H1 (cell line): ENCODE measurements around the gene CASZ1. TPM values are rescaled to one million over a fixed set of nuclear protein-coding genes. Genes with fewer than 3 reads are reported as not detected.

ENCODE experiments used
- CTCF ChIA-PET: fragments of 300-600 bp; sonication (Branson Sonifier 250); formaldehyde crosslinking; loops from one replicate; lab custom pipeline; 2021; ENCODE audit not compliant: partially characterized antibody; lab: Charles Lee
- POLR2A ChIA-PET: fragments of 300-600 bp; sonication (Branson Sonifier 250); formaldehyde crosslinking; loops from one replicate; lab custom pipeline; 2021; ENCODE audit warnings: inconsistent platforms; ENCODE audit not compliant: partially characterized antibody; lab: Charles Lee
- DNase-seq, 2 experiments: peaks; one replicate each; pipeline versions ENCODE4 v3.0.0 to v3.0.0-alpha.2; 2010 to 2022; ENCODE audit warnings: low spot score in 2 of 2, low read depth in 1 of 2, mixed read lengths in 1 of 2
- FAIRE-seq: peaks from 2 replicates; lab custom pipeline; 2011; peaks lifted over from hg19 to GRCh38; lab: Jason Lieb, UNC
- H2AFZ ChIP-seq: 2 replicates; pipeline ENCODE4 v1.8.1; 2012; ENCODE audit warnings: low read length, inconsistent platforms
- H2AK5ac ChIP-seq: 2 replicates; pipeline ENCODE4 v1.6.1; 2013; ENCODE audit warnings: low read depth, low read length
- H2BK120ac ChIP-seq: replicated peaks from 2 replicates; pipeline ENCODE3; 2013; ENCODE audit warnings: low read depth, low read length, inconsistent platforms
- H2BK12ac ChIP-seq: 2 replicates; pipeline ENCODE4 v1.6.1; 2013; ENCODE audit warnings: low read depth, low read length
- H2BK15ac ChIP-seq: 2 replicates; pipeline ENCODE4 v1.6.1; 2013; ENCODE audit warnings: low read length
- H2BK20ac ChIP-seq: 2 replicates; pipeline ENCODE4 v1.6.1; 2013; ENCODE audit warnings: low read length
- H2BK5ac ChIP-seq: 2 replicates; pipeline ENCODE4 v1.6.1; 2013; ENCODE audit warnings: low read depth, low read length
- H3K14ac ChIP-seq: 2 replicates; pipeline ENCODE4 v1.6.1; 2013; ENCODE audit warnings: inconsistent platforms; ENCODE audit not compliant: insufficient read length
- H3K18ac ChIP-seq: 2 replicates; pipeline ENCODE4 v1.6.1; 2013; ENCODE audit warnings: low read length; ENCODE audit errors: extremely low read depth
- H3K23ac ChIP-seq: 2 replicates; pipeline ENCODE4 v1.6.1; 2013; ENCODE audit warnings: inconsistent platforms; ENCODE audit not compliant: insufficient read length
- H3K23me2 ChIP-seq: 2 replicates; pipeline ENCODE4 v1.6.1; 2013; ENCODE audit warnings: low read depth, low read length
- H3K27ac ChIP-seq: 2 replicates; pipeline ENCODE4 v1.6.1; 2011; ENCODE audit warnings: low read depth, low read length, inconsistent platforms
- H3K27me3 ChIP-seq, 4 experiments: replicated peaks in 1 of 4; 1 replicate in 1 of 4; 2 replicates in 3 of 4; pipeline versions ENCODE4 v1.6.1 to v1.8.1; 2011 to 2013; ENCODE audit warnings: low read length in 3 of 4, mild to moderate bottlenecking in 3 of 4, inconsistent platforms in 2 of 4, mixed read lengths in 2 of 4, moderate library complexity in 1 of 4; ENCODE audit not compliant: control insufficient read depth in 3 of 4, insufficient read depth in 3 of 4; ENCODE audit errors: extremely low read depth in 1 of 4
- H3K36me3 ChIP-seq, 4 experiments: 2 replicates each; pipeline versions ENCODE4 v1.6.1 to v1.8.1; 2011 to 2013; ENCODE audit warnings: mild to moderate bottlenecking in 4 of 4, low read length in 3 of 4, moderate library complexity in 2 of 4, control low read depth in 1 of 4, inconsistent platforms in 1 of 4; ENCODE audit not compliant: insufficient read depth in 4 of 4, control insufficient read depth in 2 of 4
- H3K4ac ChIP-seq: replicated peaks from 2 replicates; pipeline ENCODE3; 2013; ENCODE audit warnings: low read length, low read depth, mixed read lengths, inconsistent platforms; ENCODE audit not compliant: insufficient read length
- H3K4me1 ChIP-seq, 4 experiments: replicated peaks in 1 of 4; 1 replicate in 1 of 4; 2 replicates in 3 of 4; pipeline versions ENCODE4 v1.6.1 to v1.8.1; 2011 to 2013; ENCODE audit warnings: low read length in 3 of 4, inconsistent platforms in 2 of 4, mixed read lengths in 1 of 4; ENCODE audit not compliant: insufficient read depth in 4 of 4, control insufficient read depth in 3 of 4
- H3K4me2 ChIP-seq, 2 experiments: 2 replicates each; pipeline versions ENCODE4 v1.6.1 to v1.8.1; 2011 to 2013; ENCODE audit warnings: low read depth in 2 of 2, low read length in 2 of 2, control low read depth in 1 of 2, inconsistent platforms in 1 of 2, mild to moderate bottlenecking in 1 of 2; ENCODE audit not compliant: insufficient read depth in 1 of 2
- H3K4me3 ChIP-seq, 4 experiments: fragments of 200-600, 300-600 bp in 1 of 4; sonication (generic), shearing (Covaris generic), sonication (Bioruptor Twin) in 1 of 4; 2 replicates each; pipeline versions ENCODE4 v1.5.1 to v1.8.1; 2011 to 2016; ENCODE audit warnings: low read length in 4 of 4, low read depth in 3 of 4, control low read depth in 2 of 4, inconsistent platforms in 2 of 4, mild to moderate bottlenecking in 2 of 4, mixed read lengths in 1 of 4, moderate library complexity in 1 of 4; ENCODE audit not compliant: insufficient read depth in 2 of 4; ENCODE audit errors: extremely low read depth in 1 of 4
- H3K56ac ChIP-seq: replicated peaks from 2 replicates; pipeline ENCODE3; 2013; ENCODE audit warnings: low read depth, mild to moderate bottlenecking, mixed read lengths, low read length, inconsistent platforms; ENCODE audit not compliant: insufficient read length
- H3K79me1 ChIP-seq: 2 replicates; pipeline ENCODE4 v1.6.1; 2013; ENCODE audit warnings: low read depth, low read length, control low read depth
- H3K79me2 ChIP-seq, 2 experiments: 2 replicates each; pipeline versions ENCODE4 v1.6.1 to v1.8.1; 2012 to 2013; ENCODE audit warnings: low read length in 2 of 2, mild to moderate bottlenecking in 2 of 2, inconsistent platforms in 1 of 2; ENCODE audit not compliant: insufficient read depth in 2 of 2, control insufficient read depth in 1 of 2
- H3K9ac ChIP-seq, 4 experiments: replicated peaks in 1 of 4; 1 replicate in 1 of 4; 2 replicates in 3 of 4; pipeline versions ENCODE4 v1.6.1 to v1.8.1; 2011 to 2013; ENCODE audit warnings: low read depth in 3 of 4, low read length in 3 of 4, control low read depth in 2 of 4, mild to moderate bottlenecking in 2 of 4, moderate library complexity in 2 of 4, inconsistent platforms in 1 of 4; ENCODE audit errors: extremely low read depth in 1 of 4
- H3K9me3 ChIP-seq, 2 experiments: 2 replicates each; pipeline versions ENCODE4 v1.6.1 to v1.8.1; 2012 to 2013; ENCODE audit warnings: mild to moderate bottlenecking in 2 of 2, moderate library complexity in 2 of 2, control low read depth in 1 of 2, inconsistent platforms in 1 of 2, low read depth in 1 of 2, low read length in 1 of 2, mixed read lengths in 1 of 2; ENCODE audit not compliant: insufficient read depth in 2 of 2
- H4K20me1 ChIP-seq, 2 experiments: replicated peaks in 1 of 2; 2 replicates each; pipeline versions ENCODE3 to v1.8.1; 2011 to 2013; ENCODE audit warnings: inconsistent platforms in 2 of 2, low read length in 2 of 2, mild to moderate bottlenecking in 1 of 2; ENCODE audit not compliant: insufficient read depth in 2 of 2, control insufficient read depth in 1 of 2
- H4K5ac ChIP-seq: 2 replicates; pipeline ENCODE4 v1.6.1; 2013; ENCODE audit warnings: low read length, low read depth, mixed read lengths, inconsistent platforms; ENCODE audit not compliant: insufficient read length
- H4K8ac ChIP-seq: 2 replicates; pipeline ENCODE4 v1.8.0; 2013; ENCODE audit warnings: mild to moderate bottlenecking, moderate library complexity, low read length, inconsistent platforms; ENCODE audit not compliant: insufficient read depth; ENCODE audit errors: extremely low read depth
- H4K91ac ChIP-seq: replicated peaks from 2 replicates; pipeline ENCODE3; 2013; ENCODE audit warnings: low read length, mixed read lengths, inconsistent platforms; ENCODE audit not compliant: insufficient read length
- ATF2 ChIP-seq: IDR thresholded peaks from 2 replicates; pipeline ENCODE4 v1.6.1; 2012; ENCODE audit warnings: low read length, inconsistent platforms
- BACH1 ChIP-seq: IDR thresholded peaks from 2 replicates; pipeline ENCODE4 v1.6.1; 2012; ENCODE audit warnings: low read length, improper control_type of control experiment
- CBX5 ChIP-seq: fragments of 300-800, 300-1000 bp; sonication (generic); IDR thresholded peaks from 2 replicates; pipeline ENCODE4 v1.7.1; 2016; ENCODE audit warnings: antibody characterized with exemption, low read length, low read depth
- CBX8 ChIP-seq: fragments of 300-800, 300-1000 bp; sonication (generic); IDR thresholded peaks from 2 replicates; pipeline ENCODE4 v1.7.1; 2016; ENCODE audit warnings: low read depth, low read length, borderline replicate concordance
- CHD1 ChIP-seq: IDR thresholded peaks from 2 replicates; pipeline ENCODE4 v1.6.1; 2012; ENCODE audit warnings: low read depth, low read length, improper control_type of control experiment
- HDAC6 ChIP-seq: IDR thresholded peaks from one replicate; pipeline ENCODE4 v1.7.1; 2012; ENCODE audit warnings: low read depth, mild to moderate bottlenecking, inconsistent platforms, low read length, moderate library complexity
- NANOG ChIP-seq: IDR thresholded peaks from 2 replicates; pipeline ENCODE4 v1.6.1; 2011; ENCODE audit warnings: low read length, low read depth, mild to moderate bottlenecking, inconsistent platforms; ENCODE audit not compliant: insufficient read depth, poor library complexity, severe bottlenecking
- SIRT6 ChIP-seq: IDR thresholded peaks from one replicate; pipeline ENCODE4 v1.7.1; 2012; ENCODE audit warnings: low read length, inconsistent platforms
- SIX5 ChIP-seq: IDR thresholded peaks from 2 replicates; pipeline ENCODE4 v1.6.1; 2011; ENCODE audit warnings: mild to moderate bottlenecking, low read depth, low read length
- SP4 ChIP-seq: IDR thresholded peaks from 2 replicates; pipeline ENCODE4 v1.6.1; 2012; ENCODE audit warnings: low read length, inconsistent platforms
- SRF ChIP-seq: IDR thresholded peaks from 2 replicates; pipeline ENCODE4 v1.6.1; 2011; ENCODE audit warnings: mild to moderate bottlenecking, low read depth, low read length, moderate library complexity
- USF2 ChIP-seq: IDR thresholded peaks from 2 replicates; pipeline ENCODE4 v1.6.1; 2011; ENCODE audit warnings: low read length, improper control_type of control experiment
- WGBS, 2 experiments: shearing (Covaris generic) in 1 of 2; methylation state at CpG; one replicate each; pipeline versions ENCODE4 v1.1.6 to v1.1.7; 2013 to 2015; ENCODE audit warnings: low lambda C conversion rate in 2 of 2, mixed read lengths in 2 of 2, inconsistent platforms in 1 of 2, low coverage in 1 of 2, missing lambda C conversion rate in 1 of 2; ENCODE audit not compliant: insufficient replicate concordance in 2 of 2, insufficient coverage in 1 of 2, insufficient read length in 1 of 2; ENCODE audit errors: extremely low coverage in 1 of 2, missing lambda C conversion rate in 1 of 2; 5-methylcytosine and 5-hydroxymethylcytosine counted together
- polyA plus RNA-seq, 7 experiments: library from polyadenylated mRNA; depleted of rRNA in 3 of 7; stranded (reverse) in 5 of 7; unstranded in 2 of 7; fragments of >200 nt in 5 of 7; fragments of 200-250 nt in 2 of 7; gene quantifications; 1 replicate in 5 of 7; 2 replicates in 1 of 7; 4 replicates in 1 of 7; pipeline versions ENCODE4 v1.2.1 to v1.2.3, GENCODE V29; 2011 to 2013; ENCODE audit warnings: missing spikeins in 2 of 7, mixed read lengths in 2 of 7
- total RNA-seq: library from RNA; stranded (reverse); fragmentation: NEBNext Ultra II Directional; extraction: Animal tissue kit (Norgen Biotek cat#: 25700); gene quantifications from 2 replicates; pipeline ENCODE4 v1.2.1, GENCODE V29; 2021

Gene CASZ1
- total and polyA plus RNA-seq, 2 of the 8 experiments (the other 6 are each of a cell fraction or from before 2014, with no cell fraction given), result 4.4 to 7.7 TPM

GRCh38 chr1:10705953-10706352 lies 90.5 kb downstream of the CASZ1 start:
- no peaks in the 10 kb centered on the region for H3K9me3 ChIP-seq
- peak overlapping the region; percentile 88; the same call in 1 of the 2 replicates for H2BK15ac ChIP-seq
- no peak overlapping the region for H4K8ac ChIP-seq
- no peaks in the 10 kb centered on the region for H3K79me2 ChIP-seq
- no peaks in the 10 kb centered on the region for H3K36me3 ChIP-seq
- H3K4ac ChIP-seq, result no peak overlapping the region
- H3K27ac ChIP-seq, result no peak overlapping the region
- POLR2A ChIA-PET, result no interaction called here
- H3K4me1 ChIP-seq, result peaks cover 5 to 32% (median 21%) of the 10 kb centered on the region in 4 experiments
- H2BK5ac ChIP-seq, result no peak overlapping the region
- 91% methylated on average over 12 of the region's 13 CpGs; no CpG with 5 or more reads in 1 of the 2 experiments for WGBS, 2 experiments
- no peak overlapping the region for H3K23ac ChIP-seq
- H2BK12ac ChIP-seq, result peak overlapping the region; percentile 60; the same call in 1 of the 2 replicates
- FAIRE-seq, result no peak
- CTCF ChIA-PET, result no interaction called here
- no peak overlapping the region for H3K4me3 ChIP-seq
- peak overlapping the region; percentile 90; the same call in 1 of the 2 replicates for H2BK20ac ChIP-seq
- no peak overlapping the region for H2BK120ac ChIP-seq
- no peak overlapping the region for H3K56ac ChIP-seq
- H3K18ac ChIP-seq, result no peak overlapping the region
- H4K5ac ChIP-seq, result no peak overlapping the region
- no peak overlapping the region for H3K9ac ChIP-seq
- H2AFZ ChIP-seq, result no peak overlapping the region
- peak overlapping the region; percentile 53 for H4K91ac ChIP-seq
- peaks cover 4% of the 10 kb centered on the region; the same call in 1 of the 2 replicates for H3K23me2 ChIP-seq
- no peak overlapping the region for H3K4me2 ChIP-seq
- no peak overlapping the region for H3K14ac ChIP-seq
- H3K27me3 ChIP-seq, result peaks cover 0 to 10% (median 4%) of the 10 kb centered on the region in 4 experiments; a peak in 2 of 7 replicates
- no peaks in the 10 kb centered on the region for H3K79me1 ChIP-seq
- DNase-seq, result no peak
- peak overlapping the region; percentile 75; the same call in 1 of the 2 replicates for H2AK5ac ChIP-seq
- H4K20me1 ChIP-seq, result no peaks in the 10 kb centered on the region
- TF ChIP-seq BACH1 (no peak), CHD1 (no peak), SIRT6 (no peak), HDAC6 (no peak), SRF (no peak), USF2 (no peak), SP4 (no peak), SIX5 (no peak), NANOG (no peak), CBX8 (no peak), ATF2 (no peak), CBX5 (no peak)
